Stimulated activated CD8-positive, alpha-beta memory T cell treated with anti-CD3 and anti-CD28 coated beads, Interleukin-15, amount 100 ng/mL, for 24 hours (primary cell): ENCODE measurements around the gene JADE3.

ENCODE experiments used
- DNase-seq: peaks from one replicate; pipeline ENCODE4 v3.0.0-alpha.2; 2020; ENCODE audit warnings: low read depth

The JADE3 gene

GRCh38 chrX:46912098-46912602 lies at the start of gene JADE3:
Gene JADE3 (plus strand): TSS chrX:46912421. CDS start chrX:46984895, 72,474 bp downstream.
- no peak for DNase-seq

- DNase-seq: no peak
Observed at GRCh38 chrX:46863072-46863471, 49.1 kb upstream of the JADE3 start.

GRCh38 chrX:46864606-46865005 lies 47.6 kb upstream of the JADE3 start:
- no peak for DNase-seq

- no peak for DNase-seq
Observed at GRCh38 chrX:46865281-46865680, 46.9 kb upstream of the JADE3 start.

- no peak for DNase-seq
Observed at GRCh38 chrX:46866726-46867125, 45.5 kb upstream of the JADE3 start.

GRCh38 chrX:46873746-46874145 lies 38.5 kb upstream of the JADE3 start:
- no peak for DNase-seq

GRCh38 chrX:46876901-46877300 lies 35.3 kb upstream of the JADE3 start:
- no peak for DNase-seq

- no peak for DNase-seq
Observed at GRCh38 chrX:46882266-46882665, 30.0 kb upstream of the JADE3 start.

GRCh38 chrX:46884799-46885198 lies 27.4 kb upstream of the JADE3 start:
- no peak for DNase-seq

- no peak for DNase-seq
Observed at GRCh38 chrX:46898207-46898606, 14.0 kb upstream of the JADE3 start.

GRCh38 chrX:46903458-46904242 lies 8.6 kb upstream of the JADE3 start:
- no peak for DNase-seq

- DNase-seq: no peak
Observed at GRCh38 chrX:46904626-46905025, 7.6 kb upstream of the JADE3 start.

- no peak for DNase-seq
Observed at GRCh38 chrX:46910415-46910814, 1.8 kb upstream of the JADE3 start.

GRCh38 chrX:46912603-46913491 lies 626 bp downstream of the JADE3 start:
- no peak for DNase-seq

- no peak for DNase-seq
Observed at GRCh38 chrX:46913667-46914066, 1.4 kb downstream of the JADE3 start.

GRCh38 chrX:46916273-46916672 lies 4.1 kb downstream of the JADE3 start:
- DNase-seq: no peak

- DNase-seq: no peak
Observed at GRCh38 chrX:46917622-46918021, 5.4 kb downstream of the JADE3 start.

- no peak for DNase-seq
Observed at GRCh38 chrX:46918434-46918833, 6.2 kb downstream of the JADE3 start.

GRCh38 chrX:46920235-46920634 lies 8.0 kb downstream of the JADE3 start:
- DNase-seq: no peak

GRCh38 chrX:46922611-46923010 lies 10.4 kb downstream of the JADE3 start:
- DNase-seq: no peak

GRCh38 chrX:46927718-46928117 lies 15.5 kb downstream of the JADE3 start:
- no peak for DNase-seq

- no peak for DNase-seq
Observed at GRCh38 chrX:46929439-46930261, 17.4 kb downstream of the JADE3 start.
